WERI-Rb-1 (cell line): ENCODE results near the gene HTT.

Experiments used
- DNase-seq: peaks from one replicate; pipeline ENCODE4 v3.0.0-alpha.2; 2020
- H3K27ac ChIP-seq: fragments of 250-450 bp; sonication (Bioruptor Pico); 2 replicates; pipeline ENCODE4 v1.5.1; 2020; ENCODE audit warnings: mild to moderate bottlenecking, moderate library complexity
- H3K27me3 ChIP-seq: fragments of 250-450 bp; sonication (Bioruptor Pico); 2 replicates; pipeline ENCODE4 v1.5.1; 2021; ENCODE audit warnings: mild to moderate bottlenecking, low read depth, moderate library complexity; ENCODE audit not compliant: insufficient read depth, severe bottlenecking
- H3K36me3 ChIP-seq: fragments of 250-450 bp; sonication (Bioruptor Pico); 2 replicates; pipeline ENCODE4 v1.5.1; 2020; ENCODE audit warnings: mild to moderate bottlenecking, moderate library complexity
- H3K4me3 ChIP-seq: 2 replicates; pipeline ENCODE4 v1.5.1; 2011; ENCODE audit warnings: low read depth, mild to moderate bottlenecking, control low read depth, low read length
- H3K9me3 ChIP-seq: fragments of 250-450 bp; sonication (Bioruptor Pico); 2 replicates; pipeline ENCODE4 v1.5.1; 2021; ENCODE audit warnings: mild to moderate bottlenecking, moderate library complexity; ENCODE audit not compliant: severe bottlenecking
- CTCF ChIP-seq: IDR thresholded peaks from 2 replicates; pipeline ENCODE4 v1.5.1; 2011; ENCODE audit warnings: low read depth, mild to moderate bottlenecking, control low read depth, inconsistent platforms, low read length

Gene HTT

GRCh38 chr4:3221996-3222395 lies 147.5 kb downstream of the HTT start:
- Histone ChIP-seq H3K36me3 (peaks cover 93% of the 10 kb centered on the region), H3K27me3 (no peaks in the 10 kb centered on the region), H3K4me3 (no peak overlapping the region), H3K9me3 (no peaks in the 10 kb centered on the region), H3K27ac (no peak overlapping the region)
- DNase-seq = no peak
- no peak for TF ChIP-seq CTCF

GRCh38 chr4:3223346-3223745 lies 148.9 kb downstream of the HTT start:
- H3K36me3 ChIP-seq = peaks cover 85% of the 10 kb centered on the region
- no peak overlapping the region for H3K27ac ChIP-seq
- TF ChIP-seq CTCF = no peak
- no peak for DNase-seq
- H3K9me3 ChIP-seq = no peaks in the 10 kb centered on the region
- H3K27me3 ChIP-seq = no peaks in the 10 kb centered on the region
- H3K4me3 ChIP-seq = no peak overlapping the region

- H3K27ac ChIP-seq = no peak overlapping the region
- H3K9me3 ChIP-seq = no peaks in the 10 kb centered on the region
- no peak overlapping the region for H3K4me3 ChIP-seq
- DNase-seq = no peak
- TF ChIP-seq CTCF = no peak
- peaks cover 85% of the 10 kb centered on the region for H3K36me3 ChIP-seq
- H3K27me3 ChIP-seq = no peaks in the 10 kb centered on the region
Observed at GRCh38 chr4:3223956-3224748, 149.7 kb downstream of the HTT start.

- H3K27me3 ChIP-seq = no peaks in the 10 kb centered on the region
- peaks cover 85% of the 10 kb centered on the region for H3K36me3 ChIP-seq
- no peak for TF ChIP-seq CTCF
- H3K4me3 ChIP-seq = no peak overlapping the region
- DNase-seq = no peak
- H3K9me3 ChIP-seq = no peaks in the 10 kb centered on the region
- no peak overlapping the region for H3K27ac ChIP-seq
Observed at GRCh38 chr4:3225071-3225850, 150.8 kb downstream of the HTT start.

- DNase-seq = no peak
- no peaks in the 10 kb centered on the region for H3K27me3 ChIP-seq
- TF ChIP-seq CTCF = no peak
- H3K9me3 ChIP-seq = no peaks in the 10 kb centered on the region
- peaks cover 89% of the 10 kb centered on the region for H3K36me3 ChIP-seq
- H3K4me3 ChIP-seq = no peak overlapping the region
- no peak overlapping the region for H3K27ac ChIP-seq
Observed at GRCh38 chr4:3225936-3226335, 151.5 kb downstream of the HTT start.
